GM19455 (cell line): ENCODE measurements around the gene SIK3.

Source experiments
- ATAC-seq: cut with Tn5 transposase; IDR thresholded peaks from one replicate; pipeline ENCODE4 v1.9.1; 2021; ENCODE audit not compliant: unreplicated experiment

SIK3 gene

DNA sequence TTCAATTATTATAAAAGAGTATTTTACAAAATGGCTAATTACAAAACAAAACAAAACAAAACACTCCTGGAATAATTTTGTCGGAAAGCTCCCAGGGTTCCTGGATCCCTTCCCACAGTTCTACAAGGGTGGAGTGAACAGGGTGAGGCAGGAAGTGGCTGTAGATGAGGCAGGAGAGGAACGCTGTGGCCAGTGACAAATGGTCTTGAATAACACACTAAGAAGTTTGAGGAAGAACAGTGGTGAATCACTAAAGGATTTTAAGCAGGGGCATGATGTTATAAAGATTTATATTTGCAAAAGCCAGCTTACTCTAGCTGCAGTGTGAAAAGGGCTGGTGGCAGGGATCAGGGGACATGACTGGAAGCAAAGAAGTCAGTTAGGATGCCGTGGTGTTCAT is 227.0 kb downstream of the SIK3 start:
- ATAC-seq = no peak

DNA sequence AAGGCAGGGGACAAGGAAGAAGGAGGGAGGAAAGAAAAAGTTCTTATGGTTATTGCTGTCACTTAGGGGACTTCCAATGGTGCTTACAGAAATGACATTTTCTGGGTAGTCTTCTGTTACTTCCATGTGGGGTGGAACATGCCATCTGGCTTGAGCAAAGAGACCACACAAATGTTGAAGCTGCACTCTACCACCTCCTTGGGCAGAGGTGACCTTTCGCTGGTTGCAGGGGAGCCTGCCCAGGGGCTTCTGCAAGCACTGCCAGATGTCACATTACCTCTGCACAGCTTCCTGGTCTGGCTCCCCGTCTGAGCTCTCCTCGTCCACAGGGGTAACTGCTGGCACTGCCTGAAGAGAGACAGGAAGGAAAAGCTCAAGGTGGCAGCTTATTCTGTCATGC is 228.2 kb downstream of the SIK3 start:
- ATAC-seq = no peak

DNA sequence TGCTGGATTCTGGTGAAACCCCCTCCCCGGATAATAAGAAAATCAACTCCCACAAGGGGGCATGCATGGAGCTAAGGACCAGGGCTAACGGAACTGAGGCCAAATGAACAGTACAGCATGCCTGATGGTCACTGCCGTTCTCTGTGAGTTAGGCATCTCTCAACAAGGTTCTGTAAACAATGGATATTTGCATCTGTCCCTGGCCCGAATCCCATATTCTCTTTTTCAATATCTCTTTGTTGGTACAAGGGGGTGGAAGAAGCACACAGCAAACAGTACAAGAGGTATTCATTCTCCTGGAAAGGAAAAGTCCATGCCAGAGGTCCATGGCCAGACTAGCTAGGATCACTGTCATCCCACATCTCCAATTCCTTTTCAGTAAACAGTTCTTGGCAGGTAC is 228.6 kb downstream of the SIK3 start:
- no peak for ATAC-seq

DNA sequence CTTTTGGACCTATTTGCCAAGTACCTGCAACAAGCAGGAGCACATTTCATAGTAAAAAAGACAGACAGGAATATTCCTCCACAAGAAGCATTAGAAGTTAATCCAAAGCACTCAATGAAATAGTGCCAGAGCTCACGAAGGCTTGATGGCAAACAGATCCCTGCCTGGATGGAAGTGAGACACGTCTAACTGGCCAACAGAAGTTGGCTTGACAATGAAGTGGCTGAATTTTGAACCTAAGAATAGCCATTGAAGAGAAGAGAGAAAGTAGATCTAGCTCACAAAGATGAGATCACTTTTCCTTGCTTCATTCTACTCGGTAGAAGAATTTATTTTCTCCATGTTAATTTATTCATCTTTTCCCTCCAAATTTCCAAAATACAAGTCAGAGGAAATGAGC is 230.2 kb downstream of the SIK3 start:
- ATAC-seq = no peak

DNA sequence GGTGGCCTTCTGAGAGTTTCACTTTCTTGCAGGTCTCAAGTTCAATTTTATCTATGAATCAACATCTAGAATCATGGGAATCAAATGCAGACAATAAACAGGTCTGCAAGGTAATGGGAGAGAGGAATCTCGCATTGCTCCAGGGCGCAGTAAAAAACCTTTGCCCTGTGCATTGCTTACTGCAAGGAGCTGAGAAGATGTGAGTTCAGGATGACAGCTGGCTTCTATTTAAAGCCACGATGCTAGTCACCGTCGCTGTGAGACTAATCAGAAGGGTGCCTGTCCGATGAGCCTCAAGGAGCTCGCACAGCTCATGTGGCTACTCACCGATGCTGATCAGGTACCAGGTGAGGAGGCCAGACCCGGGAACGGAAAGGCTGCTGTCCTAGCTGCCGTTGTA is 230.6 kb downstream of the SIK3 start:
- ATAC-seq = no peak

DNA sequence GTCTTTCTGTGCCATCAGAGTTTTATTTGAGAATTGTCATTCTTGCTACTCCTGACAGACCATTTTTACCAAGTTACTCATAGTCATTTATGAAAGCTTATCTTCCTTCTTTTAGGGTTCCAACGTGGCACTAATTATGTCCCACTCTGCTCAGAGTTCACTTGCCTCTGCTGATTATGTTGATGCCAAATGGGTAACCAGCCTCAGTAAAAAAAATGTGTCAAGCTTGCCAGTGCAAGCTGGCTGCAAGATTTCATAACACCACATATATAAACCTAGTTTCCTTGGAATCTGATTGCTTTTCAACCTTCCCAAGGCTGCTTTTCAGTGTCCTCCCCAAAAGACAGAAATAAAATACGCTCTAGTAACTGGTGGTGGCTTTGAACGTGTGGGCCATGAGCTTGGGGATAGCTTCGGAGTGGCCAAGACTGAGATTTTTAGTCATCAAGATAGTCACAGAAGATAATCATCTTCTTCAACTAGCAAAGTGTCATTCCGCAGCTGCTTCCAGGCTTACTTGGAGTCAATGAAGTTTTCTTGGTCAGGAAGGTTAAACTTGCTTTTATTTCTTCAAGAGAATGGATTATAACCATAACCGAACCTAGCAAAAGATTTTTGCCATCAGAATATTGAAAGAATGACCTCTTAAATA is 231.3 kb downstream of the SIK3 start:
- ATAC-seq = no peak

DNA sequence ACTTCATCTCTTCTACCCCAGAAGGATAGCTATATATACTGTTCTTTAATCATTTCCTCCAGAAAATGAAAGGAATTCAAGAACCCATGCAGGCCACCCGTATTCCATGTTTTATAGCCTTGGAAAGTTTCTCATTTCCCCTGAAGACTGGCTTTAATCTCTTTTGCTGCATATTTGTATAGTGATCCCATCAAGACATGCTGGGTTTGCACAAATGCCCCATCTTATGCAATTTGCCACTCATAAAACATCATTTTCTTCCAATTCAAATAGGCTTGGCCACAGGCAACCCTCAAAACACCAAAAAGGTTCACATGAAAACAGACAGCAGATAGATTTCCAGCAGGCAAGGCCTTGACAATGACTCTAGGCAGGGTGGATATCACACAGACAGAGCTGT is 232.5 kb downstream of the SIK3 start:
- ATAC-seq = no peak

DNA sequence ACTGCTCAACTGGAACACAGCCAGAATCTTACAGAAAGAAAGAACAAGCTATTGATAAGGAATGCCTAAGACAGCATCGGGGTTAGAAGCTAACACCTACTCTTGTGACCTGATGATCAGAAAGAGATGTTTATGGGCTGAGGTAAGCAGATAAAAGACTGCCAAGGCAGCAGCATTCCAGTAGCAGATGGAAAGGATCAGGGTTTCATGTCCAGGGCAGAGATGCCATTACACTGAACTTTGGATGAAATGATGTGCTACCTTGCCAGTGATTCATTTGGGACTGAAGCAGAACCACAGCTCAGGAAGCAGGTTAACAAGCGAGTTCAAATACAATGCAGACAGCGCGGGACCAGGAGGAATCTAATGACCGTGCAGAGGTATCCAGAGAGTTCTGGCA is 233.7 kb downstream of the SIK3 start:
- ATAC-seq = no peak

DNA sequence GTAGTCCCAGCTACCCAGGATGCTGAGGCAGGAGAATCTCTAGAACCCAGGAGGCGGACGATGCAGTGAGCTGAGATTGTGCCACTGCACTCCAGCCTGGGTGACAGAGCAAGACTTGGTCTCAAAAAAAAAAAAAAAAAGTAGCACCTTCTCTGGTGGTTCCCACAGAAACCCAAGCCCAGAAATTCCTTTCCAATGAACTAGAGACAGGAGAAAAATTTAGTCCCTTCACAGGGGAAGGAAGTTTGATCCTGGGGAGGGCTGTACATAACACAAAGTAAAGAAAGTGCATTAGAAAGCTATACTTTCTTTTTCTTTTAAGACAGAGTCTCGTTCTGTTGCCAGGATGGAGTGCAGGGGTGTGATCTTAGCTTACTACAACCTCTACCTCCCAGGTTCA is 235.3 kb downstream of the SIK3 start:
- ATAC-seq = no peak

DNA sequence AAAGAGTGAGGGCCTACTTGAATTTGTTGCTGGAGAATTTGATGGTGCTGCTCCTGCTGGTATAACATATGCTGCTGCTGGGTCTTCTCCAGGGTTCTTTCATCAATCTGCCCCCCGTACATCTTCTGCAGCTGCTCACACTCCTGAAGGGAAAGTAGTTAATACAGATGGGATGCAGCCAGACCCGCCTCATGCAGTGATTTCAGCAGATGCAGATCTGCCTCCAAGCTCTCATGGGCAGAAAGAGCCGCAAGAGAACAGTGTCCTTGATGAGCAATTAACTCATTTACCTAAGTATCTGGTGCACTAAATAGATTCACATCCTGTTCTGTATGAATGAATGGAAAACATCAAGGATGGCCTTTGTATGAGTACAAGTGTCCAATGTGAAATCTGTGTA is 236.0 kb downstream of the SIK3 start:
- ATAC-seq = no peak

DNA sequence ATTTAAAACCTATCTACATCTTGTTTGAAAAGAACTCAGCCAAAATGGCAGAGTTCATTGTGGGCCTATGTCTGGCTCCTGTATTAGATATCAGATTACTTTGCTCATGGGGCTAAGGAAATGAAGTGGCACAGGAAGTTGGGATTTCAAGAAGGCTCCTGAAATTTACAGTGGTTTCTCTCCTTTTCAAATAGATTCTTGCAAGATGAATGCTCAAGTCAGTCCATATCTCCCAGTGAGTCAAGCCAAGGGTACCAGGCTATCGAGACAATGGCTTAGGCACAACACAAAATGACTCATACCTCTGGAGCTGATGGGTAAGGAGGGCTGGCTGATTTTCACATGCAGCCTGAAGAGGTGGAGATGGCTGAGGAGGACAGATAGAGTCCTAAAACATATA is 236.7 kb downstream of the SIK3 start:
- ATAC-seq = no peak

DNA sequence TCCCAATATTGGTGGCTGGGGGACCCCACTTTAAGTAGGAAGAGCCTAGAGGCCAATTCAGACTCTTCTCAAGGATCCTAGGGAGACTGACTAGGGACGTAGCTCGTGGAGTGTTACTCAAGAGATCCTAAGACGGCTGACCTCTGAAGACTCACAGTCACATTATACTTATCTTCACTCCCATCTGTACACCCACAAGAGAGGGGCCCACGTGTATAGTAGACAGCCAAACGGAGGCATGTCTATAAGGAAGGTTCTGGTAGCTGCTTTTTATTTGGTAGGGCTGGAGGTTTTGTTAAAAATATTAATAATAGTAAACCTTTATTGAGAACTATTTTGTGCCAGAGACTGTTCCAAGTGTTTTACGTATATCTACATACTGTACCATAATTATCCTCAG is 237.9 kb downstream of the SIK3 start:
- ATAC-seq = no peak

DNA sequence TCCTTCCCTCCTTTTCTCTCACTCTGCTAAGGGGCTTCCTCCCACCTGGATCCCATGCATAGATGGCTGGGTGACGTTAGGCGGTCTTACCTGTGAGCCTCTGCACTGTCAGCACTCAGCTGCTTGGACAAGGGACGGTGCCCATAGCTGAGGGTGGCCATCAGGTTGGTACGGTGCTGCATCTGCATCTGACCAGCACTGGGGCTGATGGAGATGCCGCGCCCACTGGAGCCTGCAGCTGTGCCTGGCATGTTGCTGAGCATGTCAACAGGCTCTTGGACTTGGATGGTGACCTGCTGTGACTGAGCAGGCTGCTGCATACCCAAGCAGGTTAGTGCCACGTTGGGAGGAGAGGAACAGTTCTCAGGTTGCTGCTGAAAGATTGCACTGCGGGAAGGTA is 239.1 kb downstream of the SIK3 start:
- ATAC-seq = no peak

DNA sequence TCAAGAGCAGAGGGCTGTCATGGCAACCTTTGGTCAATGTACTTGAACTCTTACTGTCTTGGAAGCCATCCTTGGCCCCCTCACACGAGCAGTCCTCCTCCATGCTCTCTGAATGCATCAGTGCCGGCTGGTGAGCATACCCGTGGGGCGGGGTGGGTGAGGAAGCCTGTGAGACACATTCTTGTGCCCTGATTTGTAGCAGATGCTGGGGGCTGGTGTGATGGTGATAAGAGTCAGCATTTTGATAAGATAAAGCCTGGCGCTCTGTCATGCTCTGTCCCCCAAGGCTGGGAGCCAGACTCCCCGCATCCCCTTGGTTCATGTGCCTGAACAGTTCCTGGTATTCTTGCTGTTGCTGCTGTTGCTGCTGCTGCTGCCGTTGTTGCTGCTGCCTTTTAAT is 240.3 kb downstream of the SIK3 start:
- no peak for ATAC-seq

DNA sequence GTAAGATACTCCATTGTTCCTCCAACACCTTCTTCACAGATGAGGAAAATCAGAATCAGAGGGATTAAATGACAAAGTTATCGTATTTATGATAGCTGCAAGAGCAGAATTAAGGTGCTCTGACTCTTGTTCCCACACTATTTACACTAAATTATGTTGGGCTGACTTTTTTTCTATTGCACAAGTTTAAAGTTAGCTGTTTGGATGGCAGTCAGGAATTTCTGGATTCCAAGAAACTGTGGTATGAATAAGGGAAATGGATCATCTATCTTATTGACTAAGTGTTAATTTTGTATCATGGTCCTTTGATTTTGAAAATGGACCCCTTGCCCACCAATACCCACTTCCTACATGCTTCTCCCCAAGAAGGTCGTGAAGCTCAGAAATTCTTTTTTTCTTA is 240.9 kb downstream of the SIK3 start:
- ATAC-seq = no peak

DNA sequence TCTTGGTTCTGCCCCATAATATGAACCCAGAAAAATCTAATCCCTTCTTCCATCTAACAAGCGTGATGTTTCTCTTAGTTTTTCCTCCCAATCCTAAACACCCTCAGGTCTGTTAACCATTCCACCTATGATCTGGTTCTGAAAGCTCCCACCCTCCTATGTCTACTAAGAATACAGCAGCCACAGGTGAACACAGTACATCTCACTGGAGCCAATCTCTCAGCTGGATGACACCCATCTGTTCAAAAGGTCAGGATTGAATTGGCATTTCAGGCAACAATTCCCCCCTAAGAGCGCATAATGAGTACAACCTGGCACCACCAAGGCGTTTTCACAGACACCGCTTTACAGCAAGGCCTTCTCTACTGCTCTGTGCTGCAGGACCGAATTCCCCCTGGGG is 241.8 kb downstream of the SIK3 start:
- no peak for ATAC-seq

DNA sequence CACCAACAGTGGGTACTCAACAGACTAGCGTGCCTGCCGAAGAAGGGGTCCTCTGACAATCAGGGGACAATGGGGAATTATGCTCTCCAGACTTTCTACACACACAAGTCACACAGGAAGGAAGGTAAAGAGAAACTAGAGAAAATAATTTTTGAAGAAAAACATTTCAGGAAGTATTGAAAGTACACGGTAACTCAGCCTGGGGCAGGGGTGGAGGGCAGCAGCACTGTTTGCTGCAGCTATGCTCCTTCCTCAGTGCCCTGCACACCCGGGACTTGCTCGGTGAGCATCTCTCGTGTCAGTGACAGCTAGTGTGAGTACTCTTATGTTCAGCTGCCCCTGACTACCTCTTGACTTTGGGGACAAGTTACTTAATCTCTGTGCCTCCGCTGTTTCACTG is 242.8 kb downstream of the SIK3 start:
- ATAC-seq = no peak

DNA sequence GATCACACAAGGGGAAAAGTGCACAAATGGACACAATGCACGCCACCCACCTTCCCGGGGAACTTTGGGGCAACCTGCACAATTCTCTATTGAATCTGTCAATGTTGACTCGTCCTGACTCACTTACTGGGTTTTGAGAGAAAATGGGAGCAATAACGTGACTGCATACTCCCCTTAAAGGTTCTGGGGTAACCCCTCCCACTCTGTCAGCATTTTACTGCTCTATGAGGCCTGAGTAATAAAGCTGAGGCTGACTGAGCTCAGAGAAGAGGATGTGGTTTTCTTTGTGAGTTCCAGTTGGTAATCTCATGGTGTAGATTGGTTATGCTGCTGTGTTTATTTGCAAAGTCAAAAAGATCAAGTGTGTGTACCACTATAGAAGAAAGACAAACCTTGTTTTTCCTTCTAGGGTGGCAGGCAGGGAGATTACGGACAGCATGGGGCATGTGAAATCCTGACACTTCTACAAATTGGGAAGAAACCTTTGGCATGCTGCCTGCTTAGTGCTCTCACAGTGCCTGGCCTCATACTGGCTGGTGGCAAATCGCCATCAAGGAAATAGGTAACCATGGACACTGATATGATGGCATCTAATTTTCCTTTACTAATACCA is 244.7 kb downstream of the SIK3 start:
- ATAC-seq = peak; percentile 92

DNA sequence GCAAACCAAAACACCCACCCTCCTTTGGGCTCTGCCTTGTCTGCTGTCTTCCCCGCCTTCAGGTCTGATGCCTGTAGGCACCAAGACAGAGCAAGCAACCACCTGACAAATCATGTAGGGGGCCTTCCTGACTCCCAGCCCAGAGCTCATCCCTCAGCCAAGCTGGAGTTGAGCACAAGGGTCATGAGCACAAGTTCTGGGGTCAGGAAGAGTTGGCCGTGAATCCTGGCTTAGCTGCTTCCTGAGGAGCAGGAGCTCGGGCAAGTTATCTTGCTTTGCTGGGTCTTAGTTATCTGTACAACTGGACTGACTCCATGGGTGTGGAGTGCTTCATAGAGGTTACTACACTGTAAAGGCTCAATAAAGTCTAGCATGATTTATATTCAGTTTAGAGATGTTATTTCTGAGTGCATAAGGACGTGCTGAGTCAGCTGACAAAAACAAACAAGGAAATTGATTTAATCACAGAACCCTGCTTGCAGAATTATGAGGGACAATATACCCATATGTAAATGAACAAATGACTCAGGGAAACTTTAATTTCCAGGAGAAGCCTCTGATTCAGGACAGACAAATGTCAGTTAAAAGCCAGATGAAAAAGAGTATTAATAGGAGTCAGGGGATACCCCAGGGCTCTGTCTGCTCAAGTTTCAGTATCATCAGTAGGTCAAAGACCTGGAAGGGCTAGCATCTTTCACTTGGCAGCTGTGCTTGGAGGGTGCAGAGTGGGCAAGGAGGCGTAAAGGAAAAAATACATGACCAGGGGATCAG is 245.8 kb downstream of the SIK3 start:
- no peak for ATAC-seq

DNA sequence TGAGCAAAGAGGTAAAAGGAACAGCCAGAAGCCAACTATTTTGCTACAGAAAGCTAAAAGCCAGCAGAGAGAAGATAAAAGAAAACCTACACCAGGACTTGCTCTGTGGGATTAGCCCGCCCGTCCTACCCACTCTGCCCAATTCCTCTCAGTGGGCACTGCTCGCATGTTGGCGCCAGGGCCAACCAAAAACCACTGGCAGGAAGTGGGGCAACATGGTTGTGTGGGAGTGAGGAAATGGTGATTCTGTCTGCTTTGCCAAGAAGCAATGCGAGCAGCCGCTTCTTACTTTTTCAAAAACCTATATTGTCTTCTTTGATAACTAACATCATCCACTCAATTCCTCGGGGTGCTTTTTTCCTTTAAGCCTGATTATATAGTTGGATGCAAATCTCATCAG is 246.6 kb downstream of the SIK3 start:
- no peak for ATAC-seq

DNA sequence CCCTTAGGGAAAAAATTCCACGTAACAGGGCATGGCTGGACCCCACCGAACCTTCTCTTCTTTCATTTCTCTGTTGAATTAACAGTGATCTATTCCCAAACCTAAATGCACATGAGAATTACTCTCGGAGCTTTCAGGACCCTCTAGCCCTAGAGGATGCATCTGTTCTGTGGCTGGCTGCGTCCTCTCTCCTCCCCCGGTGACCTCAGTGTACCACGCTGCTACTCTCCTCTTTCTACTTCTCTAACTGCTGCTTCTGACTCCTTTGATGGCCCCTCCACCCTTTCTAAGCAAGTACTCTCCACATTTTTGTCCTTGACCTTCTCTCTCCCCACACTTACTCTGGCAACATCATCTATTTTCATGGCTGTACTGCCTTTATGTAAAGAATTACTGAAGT is 248.7 kb downstream of the SIK3 start:
- no peak for ATAC-seq

DNA sequence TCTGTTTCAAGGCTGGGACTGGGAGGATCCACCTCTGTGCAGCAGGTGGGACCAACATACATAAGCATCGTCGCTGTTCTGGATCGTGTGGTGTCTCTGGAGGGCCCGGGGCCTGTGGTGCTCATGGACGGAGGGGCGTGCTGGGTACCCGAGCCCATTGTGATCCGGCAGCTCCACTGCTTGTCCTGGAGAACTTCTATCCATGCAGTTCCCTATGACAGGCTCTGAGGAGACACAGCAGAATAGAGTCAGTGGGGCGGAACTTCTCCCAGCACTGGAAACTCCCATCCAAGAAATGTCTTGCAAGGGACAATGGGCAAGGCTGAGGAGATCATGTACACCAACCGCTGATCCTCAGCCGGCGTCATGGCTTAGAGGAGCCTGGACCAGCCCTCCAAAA is 249.2 kb downstream of the SIK3 start:
- ATAC-seq = no peak

DNA sequence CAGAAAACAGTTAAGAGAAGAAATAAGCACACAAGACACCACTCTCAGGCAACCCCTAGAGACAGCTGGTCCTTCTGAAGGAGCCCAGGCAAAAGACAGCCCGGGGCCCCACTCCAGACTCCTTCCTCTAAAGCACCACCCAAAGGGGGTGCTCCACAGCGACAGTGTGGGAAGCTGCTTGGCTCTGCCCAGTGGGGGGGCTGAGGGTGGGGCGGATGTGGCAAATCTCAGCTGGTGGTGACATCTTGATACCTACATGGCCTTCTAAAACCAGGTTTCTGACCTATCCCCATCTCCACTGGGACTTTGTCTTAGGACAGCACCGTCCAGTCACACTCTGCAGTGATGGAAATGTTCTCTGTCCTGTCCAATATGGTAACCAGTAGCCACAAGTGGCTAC is 250.6 kb downstream of the SIK3 start:
- no peak for ATAC-seq
